HG02759 (cell line): ENCODE measurements around the gene VPS33A.
"Not testable (repeated sequence)": the region's sequence is repeated elsewhere in the genome, so short reads cannot be mapped to it uniquely, and the experiment has no call there.

Experiments
- ATAC-seq: cut with Tn5 transposase; IDR thresholded peaks from one replicate; pipeline ENCODE4 v1.9.1; 2021; ENCODE audit warnings: mild to moderate bottlenecking, moderate library complexity; ENCODE audit not compliant: unreplicated experiment

The VPS33A gene

DNA sequence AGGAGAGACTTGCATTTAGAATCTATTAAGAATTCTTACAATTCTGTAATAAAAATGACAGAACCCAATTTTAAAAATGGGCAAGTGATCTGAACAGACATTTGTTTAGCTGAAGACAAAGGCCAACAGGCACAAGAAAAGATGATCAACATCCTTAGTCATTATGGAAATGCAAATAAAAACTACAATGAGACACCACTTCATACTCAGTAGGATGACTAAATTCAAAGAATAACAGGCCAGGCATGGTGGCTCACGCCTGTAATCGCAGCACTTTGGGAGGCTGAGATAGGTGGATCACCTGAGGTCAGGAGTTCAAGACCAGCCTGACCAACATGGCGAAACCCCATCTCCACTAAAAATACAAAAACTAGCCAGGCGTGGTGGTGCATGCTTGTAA, 7.8 kb downstream of the VPS33A start:
- ATAC-seq, result not testable (repeated sequence)

DNA sequence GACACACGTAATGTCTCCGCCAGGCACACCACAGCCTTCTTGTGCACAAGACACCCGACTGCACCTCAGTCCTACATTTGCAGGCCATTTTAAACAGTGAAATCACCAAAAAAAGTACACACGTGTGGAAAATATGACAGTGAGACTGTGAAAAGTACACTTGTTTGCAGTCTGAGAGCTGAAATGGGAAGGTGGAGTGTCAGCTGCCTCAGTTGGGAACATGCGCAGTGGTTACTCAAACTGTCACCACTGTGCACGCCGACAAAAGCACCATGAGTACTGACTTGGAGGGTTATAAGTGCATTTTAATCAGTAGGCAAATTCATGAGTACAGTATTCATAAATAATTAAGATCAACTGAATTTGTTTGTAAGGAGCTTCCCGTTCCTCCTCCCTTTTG, 15.8 kb downstream of the VPS33A start:
- no peak for ATAC-seq

DNA sequence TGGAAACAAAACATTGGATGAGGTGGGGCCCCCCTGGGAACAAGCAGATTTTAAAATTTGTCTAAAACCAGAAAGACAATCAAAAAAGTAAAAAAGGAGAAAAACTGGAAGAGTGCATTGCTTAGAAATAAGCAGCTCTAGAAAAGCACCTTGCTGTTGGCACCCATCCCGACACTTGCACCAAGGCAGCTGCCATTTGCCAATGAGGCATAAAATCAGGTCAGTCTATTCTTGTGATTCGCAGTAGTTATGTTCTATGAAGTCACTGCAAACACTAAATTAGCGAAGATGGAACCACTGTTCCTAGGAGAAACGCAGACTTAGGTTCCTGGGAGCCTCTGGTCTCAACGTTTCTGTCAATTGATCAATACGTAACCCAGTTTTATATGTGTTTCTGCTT, 16.2 kb downstream of the VPS33A start:
- no peak for ATAC-seq

DNA sequence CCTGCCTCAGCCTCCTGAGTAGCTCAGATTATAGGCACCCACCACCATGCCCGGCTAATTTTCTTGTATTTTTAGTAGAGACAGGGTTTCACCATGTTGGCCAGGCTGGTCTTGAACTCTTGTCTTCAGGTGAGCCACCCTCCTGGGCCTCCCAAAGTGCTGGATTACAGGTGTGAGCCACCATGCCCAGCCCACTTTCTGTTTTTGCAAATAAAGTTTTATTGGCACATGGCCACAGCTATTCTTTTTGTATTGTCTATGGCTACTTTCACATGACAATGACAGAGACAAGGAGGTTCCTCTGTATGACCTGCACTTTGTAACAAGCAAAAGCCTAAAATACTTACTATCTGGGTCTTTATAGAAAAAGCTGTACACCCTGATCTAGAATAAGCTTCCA, 20.7 kb downstream of the VPS33A start:
- no peak for ATAC-seq

- ATAC-seq, result no peak
Measured at GRCh38 chr12:122244565-122245371, 21.5 kb downstream of the VPS33A start.

GRCh38 chr12:122243965-122244364, 22.3 kb downstream of the VPS33A start:
- no peak for ATAC-seq

DNA sequence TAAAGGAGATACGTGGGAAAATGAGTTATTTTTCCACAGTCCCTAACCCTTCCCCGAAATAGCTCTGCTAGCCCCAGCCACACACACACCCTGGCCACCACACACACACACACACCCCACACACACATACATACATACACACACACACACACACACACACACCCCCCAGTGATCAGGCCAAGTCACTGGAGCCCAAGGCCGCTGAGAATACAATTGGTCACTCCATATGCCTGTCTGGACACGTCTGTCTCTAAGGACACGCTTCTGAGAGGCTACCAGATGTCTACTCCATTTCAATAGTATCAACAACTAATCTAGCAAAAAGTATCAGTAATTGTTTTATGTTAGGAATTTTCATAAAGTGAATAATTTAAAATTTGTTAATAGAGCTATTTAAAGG, 27.4 kb downstream of the VPS33A start:
- ATAC-seq, result no peak

GRCh38 chr12:122235741-122236140, 30.6 kb downstream of the VPS33A start:
- no peak for ATAC-seq

DNA sequence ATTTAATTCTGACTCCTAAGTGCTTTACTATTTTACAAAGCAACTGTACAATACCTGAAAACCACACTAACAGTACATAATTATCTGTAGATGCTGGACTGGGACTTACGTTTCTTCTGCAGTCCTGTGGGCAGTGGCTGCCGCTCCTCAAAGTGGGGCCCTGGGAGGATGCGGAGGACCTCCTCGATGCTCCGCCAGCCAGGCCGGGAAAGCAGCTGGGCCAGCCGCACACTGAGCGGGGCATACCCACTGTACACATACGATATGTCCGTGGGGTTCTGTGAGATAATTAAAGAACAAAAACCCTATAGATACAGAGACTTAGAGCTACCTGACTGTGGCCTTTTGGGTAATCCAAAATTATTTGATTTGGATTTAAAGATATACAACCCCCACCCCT, 33.6 kb downstream of the VPS33A start:
- ATAC-seq, result no peak

DNA sequence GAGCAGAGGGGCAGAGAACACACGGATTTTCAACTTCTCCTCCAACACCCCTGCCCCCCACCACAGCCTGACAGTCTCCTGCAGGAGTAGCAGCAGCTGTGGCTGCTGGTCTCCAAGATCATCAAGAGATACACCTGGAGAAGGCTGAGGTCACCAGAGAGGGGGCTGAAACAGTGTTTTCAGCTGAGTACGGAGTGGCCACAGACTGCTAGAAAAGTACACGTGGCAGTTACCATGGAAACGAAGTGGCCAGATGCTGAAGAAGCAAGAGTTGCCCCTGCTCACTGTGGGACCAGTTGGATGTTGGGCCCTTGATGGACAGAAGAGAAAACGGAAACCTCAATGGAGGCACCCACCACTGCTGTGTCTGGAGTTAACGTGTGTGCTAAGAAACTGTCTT, 35.5 kb downstream of the VPS33A start:
- no peak for ATAC-seq

DNA sequence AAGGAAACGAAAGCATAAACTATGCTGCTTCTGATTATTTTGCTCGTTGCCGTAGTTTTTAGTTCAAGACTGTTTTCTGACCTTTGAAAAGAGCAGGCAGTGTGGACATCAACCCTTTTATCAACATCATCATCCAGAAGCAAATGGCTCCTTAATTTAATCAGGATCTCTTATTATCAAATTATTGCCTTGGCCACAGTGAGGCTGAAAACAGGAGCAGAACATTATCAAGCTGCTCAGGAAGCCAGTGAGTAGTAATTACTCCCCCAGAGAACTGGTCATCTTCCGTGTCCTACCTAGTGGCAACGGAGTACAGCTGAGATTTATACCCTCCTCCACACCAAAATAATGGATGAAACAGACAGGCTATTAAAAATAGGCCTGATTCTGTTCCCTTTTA, 38.2 kb downstream of the VPS33A start:
- no peak for ATAC-seq

DNA sequence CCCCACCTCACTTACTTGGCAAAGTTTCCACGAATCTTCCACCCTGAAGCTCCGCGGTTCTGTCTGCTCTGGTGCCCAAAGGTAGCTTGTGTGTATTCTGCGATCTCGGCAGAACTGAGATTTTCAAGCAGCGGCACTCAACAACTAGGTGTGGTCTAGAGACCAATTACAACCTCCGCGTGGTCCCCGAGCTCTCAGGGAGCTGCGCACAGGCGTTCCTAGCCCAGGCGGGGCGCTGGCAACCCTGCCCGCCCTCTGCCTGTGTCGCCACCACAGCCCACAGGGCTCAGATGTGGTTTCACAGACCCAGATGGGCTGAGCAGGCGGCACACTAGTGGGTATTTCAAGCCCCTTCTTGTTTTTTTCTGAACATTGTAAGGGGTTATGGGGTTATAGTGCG, 39.0 kb downstream of the VPS33A start:
- no peak for ATAC-seq

DNA sequence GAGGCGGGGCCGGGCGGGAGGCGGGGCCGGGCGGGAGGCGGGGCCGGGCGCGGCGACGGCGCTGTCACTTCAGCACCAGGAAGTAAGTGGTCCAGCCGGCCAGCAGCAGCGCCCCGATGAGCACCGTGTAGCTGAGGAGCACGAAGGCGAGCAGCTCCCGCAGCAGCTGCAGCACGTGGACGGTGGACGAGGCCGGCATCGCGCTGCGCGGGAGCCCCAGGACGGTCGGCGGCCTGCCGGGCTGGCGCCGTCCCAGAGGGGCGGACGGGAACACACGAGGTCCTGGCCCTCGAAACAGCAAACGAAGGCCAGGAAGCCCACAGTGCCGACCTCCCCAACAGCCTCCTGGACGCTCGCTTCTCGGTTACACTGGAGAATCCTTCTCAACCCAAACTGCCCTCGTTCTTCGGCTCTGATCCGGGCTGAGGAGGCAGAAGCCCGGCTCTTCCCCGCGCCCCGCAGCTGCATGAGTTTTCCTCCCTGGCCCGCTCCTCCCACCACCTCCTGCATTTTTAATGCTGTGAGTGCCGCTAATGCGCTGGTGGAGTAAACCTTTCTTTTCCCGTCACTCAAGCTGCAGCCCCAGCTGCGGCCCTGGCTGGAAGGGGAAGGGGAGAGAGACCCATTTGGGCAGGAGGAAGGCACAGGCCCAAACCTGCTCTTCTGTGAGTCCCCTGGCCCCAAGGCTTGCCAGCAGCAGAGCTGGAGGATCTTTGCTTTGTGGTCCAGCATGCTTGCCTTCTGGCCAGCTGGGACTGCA, 39.7 kb downstream of the VPS33A start:
- no peak for ATAC-seq

DNA sequence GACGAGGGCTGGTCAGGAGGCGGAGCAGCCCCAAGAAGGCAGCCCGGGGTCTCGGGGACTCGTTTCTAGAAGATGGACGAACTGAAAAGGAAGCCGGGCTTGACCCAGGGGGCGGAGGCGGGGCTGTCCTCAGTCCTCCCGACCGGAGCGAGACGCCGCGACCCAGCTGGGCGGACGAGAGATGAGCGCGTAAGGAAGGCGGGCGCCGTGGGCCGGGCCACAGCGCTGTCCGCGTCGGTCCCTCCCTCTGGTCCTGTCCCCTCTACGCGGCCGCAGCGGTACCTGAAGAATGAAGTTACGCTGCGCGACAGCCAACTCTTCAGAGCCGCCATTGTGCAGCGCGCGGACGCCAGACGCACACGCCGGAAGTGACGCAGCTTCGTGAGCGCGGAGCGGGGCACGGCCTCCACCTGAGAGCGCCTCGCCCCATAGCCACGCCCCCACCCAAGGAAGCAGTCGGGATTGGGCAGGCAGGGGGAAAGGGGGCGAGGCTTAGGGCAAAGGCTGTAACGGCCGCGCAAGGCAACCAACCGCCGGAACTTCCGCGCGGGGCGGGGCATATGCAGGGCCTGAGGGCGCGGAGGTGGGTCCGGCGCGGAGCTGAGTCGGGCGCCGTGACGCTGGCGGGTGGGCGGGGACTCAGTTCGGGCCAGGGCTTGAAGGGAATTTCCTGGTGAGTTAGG, 40.5 kb downstream of the VPS33A start, which contains the start of gene DIABLO:
DIABLO (minus strand) TSS at position 370 of the 683 bp plus-strand sequence; CDS start at position 332, 38 bp downstream.
- ATAC-seq, result peak; percentile 90

DNA sequence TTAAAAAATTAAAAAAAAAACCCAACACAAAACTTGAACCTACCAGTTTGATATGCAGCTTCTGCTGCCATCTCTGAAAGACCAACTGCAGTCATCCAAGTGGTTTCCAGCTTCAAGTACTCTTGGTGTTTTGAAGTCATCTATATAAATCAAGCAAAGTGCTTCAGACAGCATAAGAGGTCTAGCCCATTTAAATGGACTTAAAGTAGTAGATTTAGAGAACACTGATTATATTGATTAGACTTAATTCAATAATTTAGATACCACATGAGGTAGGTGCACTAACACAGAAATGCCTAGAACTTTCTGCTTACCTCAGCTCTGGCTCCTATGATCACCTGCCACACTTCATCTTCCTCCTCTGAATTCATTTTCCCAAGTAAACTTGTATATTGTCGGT, 49.8 kb downstream of the VPS33A start:
- ATAC-seq, result no peak

GRCh38 chr12:122215771-122216170, 50.5 kb downstream of the VPS33A start:
- no peak for ATAC-seq

DNA sequence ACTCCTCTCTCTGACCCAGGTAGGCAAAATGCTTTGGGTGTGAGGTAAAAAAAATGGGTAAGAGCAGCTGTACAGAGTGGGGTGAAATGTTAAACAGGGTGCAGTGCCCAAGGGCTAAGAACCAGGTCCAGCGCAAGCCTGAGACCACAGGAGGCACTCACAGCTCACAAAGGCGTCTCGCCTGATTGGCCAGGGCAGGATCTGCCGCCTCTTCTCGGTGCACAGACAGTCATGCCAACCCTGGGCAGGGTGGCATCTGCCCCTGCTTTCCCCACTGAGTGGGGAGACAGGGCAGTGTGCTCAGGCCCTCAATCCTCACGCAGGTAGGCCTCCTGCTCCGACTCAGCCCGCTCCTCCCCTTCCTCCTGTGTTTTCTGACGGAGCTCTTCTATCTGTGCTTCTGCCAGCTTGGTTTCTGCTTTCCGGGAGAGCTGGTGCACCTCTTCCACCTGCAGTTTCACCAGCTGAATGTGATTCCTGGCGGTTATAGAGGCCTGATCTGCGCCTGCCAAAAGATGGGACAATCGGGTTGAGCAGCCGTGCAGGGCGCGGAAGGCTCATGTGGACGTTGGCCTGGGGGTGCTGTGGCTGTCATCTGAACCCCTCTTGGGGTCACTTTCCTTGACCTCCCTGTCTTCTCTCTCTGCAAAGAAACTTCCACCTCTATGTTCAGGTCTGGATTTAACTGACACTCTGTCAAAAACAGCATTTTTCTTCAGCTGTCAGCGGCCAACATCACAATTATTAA, 58.0 kb downstream of the VPS33A start:
- no peak for ATAC-seq

DNA sequence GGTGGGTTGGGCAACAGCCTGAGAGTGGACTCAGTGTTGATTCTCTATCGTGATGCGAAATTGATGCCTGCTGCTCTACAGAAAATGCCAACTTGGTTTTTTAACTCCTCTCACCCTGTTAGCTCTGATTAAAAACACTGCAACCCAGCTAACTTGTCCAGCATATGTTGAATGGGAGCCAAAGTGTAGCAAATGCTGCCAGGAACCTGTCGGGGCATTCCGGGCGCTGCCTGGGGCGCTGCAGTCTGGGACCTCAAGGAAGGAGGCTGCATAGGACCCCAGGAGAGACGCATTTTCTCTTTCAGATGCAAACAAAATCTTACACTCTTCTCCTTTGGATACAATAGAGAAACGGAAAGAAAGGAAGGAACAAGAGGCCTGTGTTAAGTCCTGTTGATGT, 58.9 kb downstream of the VPS33A start:
- ATAC-seq, result no peak

DNA sequence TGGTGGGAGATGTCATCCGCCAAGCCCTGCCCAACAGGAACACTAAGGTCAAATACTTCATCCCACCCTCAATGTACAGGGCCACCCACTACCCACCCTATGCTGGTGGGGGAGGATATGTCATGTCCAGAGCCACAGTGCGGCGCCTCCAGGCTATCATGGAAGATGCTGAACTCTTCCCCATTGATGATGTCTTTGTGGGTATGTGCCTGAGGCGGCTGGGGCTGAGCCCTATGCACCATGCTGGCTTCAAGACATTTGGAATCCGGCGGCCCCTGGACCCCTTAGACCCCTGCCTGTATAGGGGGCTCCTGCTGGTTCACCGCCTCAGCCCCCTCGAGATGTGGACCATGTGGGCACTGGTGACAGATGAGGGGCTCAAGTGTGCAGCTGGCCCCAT, 59.3 kb downstream of the VPS33A start:
- no peak for ATAC-seq

DNA sequence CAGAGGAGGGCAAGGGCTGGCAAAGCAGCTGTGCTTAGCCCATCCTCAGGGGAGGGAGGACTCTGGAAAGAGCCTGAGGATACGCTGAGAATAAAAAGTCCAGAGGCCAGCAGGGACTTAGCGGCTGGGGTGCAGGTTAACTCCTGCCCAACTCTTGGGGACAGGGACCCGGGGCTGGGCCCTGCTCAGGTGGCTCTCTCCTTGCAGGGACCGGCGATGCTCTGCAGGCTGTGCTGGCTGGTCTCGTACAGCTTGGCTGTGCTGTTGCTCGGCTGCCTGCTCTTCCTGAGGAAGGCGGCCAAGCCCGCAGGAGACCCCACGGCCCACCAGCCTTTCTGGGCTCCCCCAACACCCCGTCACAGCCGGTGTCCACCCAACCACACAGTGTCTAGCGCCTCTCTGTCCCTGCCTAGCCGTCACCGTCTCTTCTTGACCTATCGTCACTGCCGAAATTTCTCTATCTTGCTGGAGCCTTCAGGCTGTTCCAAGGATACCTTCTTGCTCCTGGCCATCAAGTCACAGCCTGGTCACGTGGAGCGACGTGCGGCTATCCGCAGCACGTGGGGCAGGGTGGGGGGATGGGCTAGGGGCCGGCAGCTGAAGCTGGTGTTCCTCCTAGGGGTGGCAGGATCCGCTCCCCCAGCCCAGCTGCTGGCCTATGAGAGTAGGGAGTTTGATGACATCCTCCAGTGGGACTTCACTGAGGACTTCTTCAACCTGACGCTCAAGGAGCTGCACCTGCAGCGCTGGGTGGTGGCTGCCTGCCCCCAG, 60.0 kb downstream of the VPS33A start:
- ATAC-seq, result no peak
